Measurements from ENCODE around the gene LIPT1. TPM values are rescaled to one million over a fixed set of nuclear protein-coding genes. Genes with fewer than 3 reads are reported as not detected.

Gene LIPT1
- total RNA-seq, 1 donor from 2014 or later = 3.4 TPM

DNA sequence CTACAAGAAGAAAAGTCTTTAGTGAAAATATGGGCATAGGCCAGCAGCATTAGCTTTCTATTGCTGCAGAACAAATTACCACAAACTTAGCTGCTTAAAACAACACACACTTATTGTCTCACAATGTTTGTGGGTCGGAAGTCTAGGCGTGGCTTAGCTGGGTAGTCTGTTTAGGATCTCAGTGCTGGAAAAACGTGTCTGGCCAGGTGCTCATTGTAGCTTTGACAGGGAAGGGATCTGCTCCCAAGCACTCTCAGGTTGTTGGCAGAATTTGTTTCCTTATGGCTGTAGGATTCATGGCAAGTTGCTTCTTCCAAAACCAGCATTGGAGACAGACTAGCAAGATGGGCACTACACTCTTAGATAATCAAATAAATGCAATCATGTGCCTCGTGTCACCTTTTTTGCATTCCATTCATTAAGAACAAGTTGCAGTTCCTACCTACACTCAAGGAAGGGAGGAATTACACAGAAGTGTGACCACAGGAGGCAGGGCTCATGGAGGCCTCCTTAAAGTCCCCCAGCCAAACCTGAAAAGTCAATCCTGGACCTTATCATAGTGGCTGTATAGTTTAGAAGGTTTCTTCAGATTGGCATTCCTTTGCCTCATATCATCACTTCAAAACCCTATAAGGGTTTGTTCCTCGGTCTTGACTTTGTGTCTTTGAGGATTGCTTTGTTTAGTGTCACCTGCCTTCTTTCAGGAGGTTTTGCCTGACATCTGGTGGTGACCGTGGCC lies 43.5 kb downstream of the LIPT1 start:
- no peaks in the 10 kb centered on the region for H3K4me1 Mint-ChIP-seq (ENCODE audit: low read depth, unreplicated experiment)
- peaks cover 9% of the 10 kb centered on the region for H3K36me3 Mint-ChIP-seq (ENCODE audit: low read depth, unreplicated experiment)
- Histone ChIP-seq H3K4me2 (ENCODE audit: low read length) (no peak overlapping the region), H4K20me1 (ENCODE audit: insufficient read depth, low read length) (no peaks in the 10 kb centered on the region), H3K79me2 (ENCODE audit: insufficient read depth, low read length) (no peaks in the 10 kb centered on the region), H2AFZ (ENCODE audit: low read depth, low read length) (no peak overlapping the region), H3K9ac (ENCODE audit: low read length) (no peak overlapping the region), H3K36me3 (ENCODE audit: insufficient read depth, low read length) (peaks cover 19% of the 10 kb centered on the region), H3K4me3 (ENCODE audit: insufficient read depth, low read depth, low read length) (no peak overlapping the region), H3K4me1 (ENCODE audit: insufficient read depth, low read length) (no peaks in the 10 kb centered on the region), H3K27ac (ENCODE audit: low read depth, low read length) (no peak overlapping the region), H3K27me3 (ENCODE audit: insufficient read depth, low read length) (no peaks in the 10 kb centered on the region), H3K9me3 (ENCODE audit: insufficient read depth, low read depth, low read length) (no peaks in the 10 kb centered on the region)
- no peaks in the 10 kb centered on the region for H3K27me3 Mint-ChIP-seq (ENCODE audit: low read depth, unreplicated experiment)
- H3K9me3 Mint-ChIP-seq (ENCODE audit: unreplicated experiment) = no peaks in the 10 kb centered on the region
- TF ChIP-seq EZH2 (IDR thresholded peaks at IDR 0.05; ENCODE audit: insufficient read depth, low read length) = no peak
- TF ChIP-seq, protein P1, sequence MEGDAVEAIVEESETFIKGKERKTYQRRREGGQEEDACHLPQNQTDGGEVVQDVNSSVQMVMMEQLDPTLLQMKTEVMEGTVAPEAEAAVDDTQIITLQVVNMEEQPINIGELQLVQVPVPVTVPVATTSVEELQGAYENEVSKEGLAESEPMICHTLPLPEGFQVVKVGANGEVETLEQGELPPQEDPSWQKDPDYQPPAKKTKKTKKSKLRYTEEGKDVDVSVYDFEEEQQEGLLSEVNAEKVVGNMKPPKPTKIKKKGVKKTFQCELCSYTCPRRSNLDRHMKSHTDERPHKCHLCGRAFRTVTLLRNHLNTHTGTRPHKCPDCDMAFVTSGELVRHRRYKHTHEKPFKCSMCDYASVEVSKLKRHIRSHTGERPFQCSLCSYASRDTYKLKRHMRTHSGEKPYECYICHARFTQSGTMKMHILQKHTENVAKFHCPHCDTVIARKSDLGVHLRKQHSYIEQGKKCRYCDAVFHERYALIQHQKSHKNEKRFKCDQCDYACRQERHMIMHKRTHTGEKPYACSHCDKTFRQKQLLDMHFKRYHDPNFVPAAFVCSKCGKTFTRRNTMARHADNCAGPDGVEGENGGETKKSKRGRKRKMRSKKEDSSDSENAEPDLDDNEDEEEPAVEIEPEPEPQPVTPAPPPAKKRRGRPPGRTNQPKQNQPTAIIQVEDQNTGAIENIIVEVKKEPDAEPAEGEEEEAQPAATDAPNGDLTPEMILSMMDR (IDR thresholded peaks at IDR 0.05; ENCODE audit: insufficient read depth, low read depth, low read length) = no peak
- DNase-seq (ENCODE audit: low read depth) (no peak), FAIRE-seq (no peak)
- H3K27ac Mint-ChIP-seq (ENCODE audit: unreplicated experiment) = no peak overlapping the region
- no peak overlapping the region for H3K4me3 Mint-ChIP-seq (ENCODE audit: unreplicated experiment)

DNA sequence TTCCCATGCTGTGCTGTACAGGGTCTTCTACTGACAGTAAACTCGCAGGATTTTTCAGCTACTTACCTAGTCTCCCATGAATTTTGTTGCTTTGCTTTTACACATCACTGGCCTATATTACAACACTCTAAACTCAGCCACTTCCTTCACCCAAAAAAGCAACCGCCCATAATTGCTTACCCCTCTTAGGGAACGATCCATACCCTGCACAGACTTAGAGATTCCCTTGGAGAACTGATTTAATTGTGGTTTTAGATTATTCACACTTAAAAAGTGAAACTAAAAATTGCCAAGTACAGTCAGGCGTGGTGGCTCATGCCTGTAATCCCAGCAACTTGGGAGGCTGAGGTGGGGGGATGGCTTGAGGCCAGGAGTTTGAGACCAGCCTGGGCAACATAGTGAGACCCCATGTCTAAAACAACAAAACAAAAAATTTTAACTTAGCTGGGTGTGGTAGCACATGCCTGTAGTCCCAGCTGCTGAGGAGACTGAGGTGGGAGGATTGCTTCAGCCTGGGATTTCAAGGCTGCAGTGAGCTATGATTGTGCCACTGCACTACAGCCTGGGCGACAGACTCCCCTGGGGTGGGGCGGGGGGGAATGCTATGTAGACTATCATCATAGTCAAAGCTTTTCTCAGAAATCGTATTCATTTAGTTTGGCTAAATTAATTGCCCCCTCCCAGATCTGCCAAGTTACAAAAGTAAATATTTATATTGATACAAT lies 45.5 kb downstream of the LIPT1 start:
- no peaks in the 10 kb centered on the region for H3K9me3 ChIP-seq (ENCODE audit: insufficient read depth, low read depth, low read length)
- Mint-ChIP-seq H3K9me3 (ENCODE audit: unreplicated experiment) (no peaks in the 10 kb centered on the region), H3K36me3 (ENCODE audit: low read depth, unreplicated experiment) (peaks cover 9% of the 10 kb centered on the region), H3K4me3 (ENCODE audit: unreplicated experiment) (no peak overlapping the region), H3K4me1 (ENCODE audit: low read depth, unreplicated experiment) (no peaks in the 10 kb centered on the region), H3K27ac (ENCODE audit: unreplicated experiment) (no peak overlapping the region), H3K27me3 (ENCODE audit: low read depth, unreplicated experiment) (no peaks in the 10 kb centered on the region)
- no peaks in the 10 kb centered on the region for H3K4me1 ChIP-seq (ENCODE audit: insufficient read depth, low read length)
- H3K27me3 ChIP-seq (ENCODE audit: insufficient read depth, low read length) = no peaks in the 10 kb centered on the region
- H4K20me1 ChIP-seq (ENCODE audit: insufficient read depth, low read length) = no peaks in the 10 kb centered on the region
- no peak overlapping the region for H3K9ac ChIP-seq (ENCODE audit: low read length)
- FAIRE-seq = no peak
- H3K4me2 ChIP-seq (ENCODE audit: low read length) = no peak overlapping the region
- no peak overlapping the region for H2AFZ ChIP-seq (ENCODE audit: low read depth, low read length)
- no peak overlapping the region for H3K4me3 ChIP-seq (ENCODE audit: insufficient read depth, low read depth, low read length)
- DNase-seq (ENCODE audit: low read depth) = no peak
- no peak for TF ChIP-seq EZH2 (IDR thresholded peaks at IDR 0.05; ENCODE audit: insufficient read depth, low read length)
- no peaks in the 10 kb centered on the region for H3K79me2 ChIP-seq (ENCODE audit: insufficient read depth, low read length)
- peaks cover 16% of the 10 kb centered on the region for H3K36me3 ChIP-seq (ENCODE audit: insufficient read depth, low read length)
- no peak overlapping the region for H3K27ac ChIP-seq (ENCODE audit: low read depth, low read length)

DNA sequence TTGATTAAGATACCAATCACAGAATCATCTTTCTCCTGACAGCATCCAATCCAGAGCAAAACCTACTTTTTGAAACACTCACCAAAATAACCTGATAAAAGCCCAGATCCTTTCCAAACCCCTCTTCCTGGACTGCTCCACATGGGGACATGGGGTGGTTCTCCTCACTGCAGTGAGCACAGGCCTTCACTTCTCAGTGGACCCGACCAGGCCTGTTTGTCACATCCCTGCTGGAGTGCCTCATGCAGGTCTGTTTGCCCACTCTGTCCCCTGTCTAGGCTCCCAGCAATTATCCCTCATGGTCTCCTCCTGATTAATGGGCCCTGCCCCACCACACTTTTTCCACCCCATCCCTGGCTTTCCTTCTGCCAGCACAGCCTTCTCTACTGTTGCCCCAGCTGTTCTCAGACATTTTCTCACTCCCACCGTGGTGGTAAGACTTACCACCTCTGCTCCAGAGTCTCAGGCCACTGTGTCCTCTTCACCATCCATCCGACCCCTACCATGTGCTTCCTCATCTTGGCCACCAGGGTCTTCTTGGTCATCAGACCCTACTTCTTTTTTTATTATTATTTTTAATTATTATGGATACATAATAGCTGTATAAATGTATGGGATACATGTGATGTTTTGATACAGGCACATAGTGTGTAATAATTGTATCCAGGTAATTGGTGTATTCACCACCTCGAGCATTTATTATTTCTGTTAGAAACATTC lies 47.4 kb downstream of the LIPT1 start:
- H3K9ac ChIP-seq (ENCODE audit: low read length) = no peak overlapping the region
- no peaks in the 10 kb centered on the region for H3K79me2 ChIP-seq (ENCODE audit: insufficient read depth, low read length)
- H3K4me3 Mint-ChIP-seq (ENCODE audit: unreplicated experiment) = no peak overlapping the region
- no peaks in the 10 kb centered on the region for H3K27me3 ChIP-seq (ENCODE audit: insufficient read depth, low read length)
- no peak overlapping the region for H3K4me2 ChIP-seq (ENCODE audit: low read length)
- H3K36me3 Mint-ChIP-seq (ENCODE audit: low read depth, unreplicated experiment) = peaks cover 10% of the 10 kb centered on the region
- no peaks in the 10 kb centered on the region for H3K4me1 Mint-ChIP-seq (ENCODE audit: low read depth, unreplicated experiment)
- no peak overlapping the region for H3K27ac ChIP-seq (ENCODE audit: low read depth, low read length)
- no peak overlapping the region for H2AFZ ChIP-seq (ENCODE audit: low read depth, low read length)
- no peak overlapping the region for H3K27ac Mint-ChIP-seq (ENCODE audit: unreplicated experiment)
- no peaks in the 10 kb centered on the region for H4K20me1 ChIP-seq (ENCODE audit: insufficient read depth, low read length)
- no peaks in the 10 kb centered on the region for H3K4me1 ChIP-seq (ENCODE audit: insufficient read depth, low read length)
- no peaks in the 10 kb centered on the region for H3K27me3 Mint-ChIP-seq (ENCODE audit: low read depth, unreplicated experiment)
- FAIRE-seq (no peak), DNase-seq (ENCODE audit: low read depth) (no peak)
- no peak for TF ChIP-seq EZH2 (IDR thresholded peaks at IDR 0.05; ENCODE audit: insufficient read depth, low read length)
- TF ChIP-seq, protein P1 (IDR thresholded peaks at IDR 0.05; ENCODE audit: insufficient read depth, low read depth, low read length) = no peak
- peaks cover 9% of the 10 kb centered on the region for H3K9me3 Mint-ChIP-seq (ENCODE audit: unreplicated experiment)
- H3K36me3 ChIP-seq (ENCODE audit: insufficient read depth, low read length) = peaks cover 8% of the 10 kb centered on the region
- no peak overlapping the region for H3K4me3 ChIP-seq (ENCODE audit: insufficient read depth, low read depth, low read length)
- H3K9me3 ChIP-seq (ENCODE audit: insufficient read depth, low read depth, low read length) = no peaks in the 10 kb centered on the region

All from astrocyte (in vitro differentiated cells and primary cell).